Subcutaneous adipose tissue (tissue), 4 donors: ENCODE measurements around the gene SRPRB. TPM values are rescaled to one million over a fixed set of nuclear protein-coding genes. Genes with fewer than 3 reads are reported as not detected.

Experiments
- CTCF ChIP-seq: fragments of 450-650 bp; IDR thresholded peaks from one replicate; pipeline ENCODE4 v1.5.1; 2016; ENCODE audit warnings: low read depth, mild to moderate bottlenecking, control low read depth, antibody characterized with exemption, moderate library complexity
- total RNA-seq, 4 donors: library from RNA; depleted of rRNA; stranded (reverse); fragments of >200 nt; gene quantifications; one replicate each; pipeline ENCODE4 v1.1.0, GENCODE V29; 2016

The SRPRB gene
- total RNA-seq, 4 donors from 2014 or later = 13.7 to 26.9 (median 23.8) TPM

- TF ChIP-seq CTCF = no peak
Observed at GRCh38 chr3:133866141-133866540, 60.5 kb downstream of the SRPRB start.

- TF ChIP-seq CTCF = no peak
Observed at GRCh38 chr3:133868186-133868585, 62.6 kb downstream of the SRPRB start.

- TF ChIP-seq CTCF = no peak
Observed at GRCh38 chr3:133868758-133869475, 63.3 kb downstream of the SRPRB start.

- no peak for TF ChIP-seq CTCF
Observed at GRCh38 chr3:133869586-133869985, 64.0 kb downstream of the SRPRB start.

GRCh38 chr3:133870822-133871221 is 65.2 kb downstream of the SRPRB start:
- no peak for TF ChIP-seq CTCF

Other genes starting within 250 kb of the SRPRB start
- 100 to 1,000 TPM; 157 to 246 (median 176) TPM for gene CDV3, start 232.1 kb upstream of the SRPRB start, total RNA-seq
- 10 to 100 TPM; 26.2 to 35.9 (median 28.5) TPM for gene TOPBP1, start 143.9 kb upstream of the SRPRB start, total RNA-seq
- 100 to 1,000 TPM in 2 of 4 donors, 10 to 100 TPM in 2; 13.9 to 154 (median 67.3) TPM for gene TF, start 59.4 kb upstream of the SRPRB start, total RNA-seq
- 10 to 100 TPM in 1 of 4 donors, 1 to 10 TPM in 3; 5.5 to 14.2 (median 6.1) TPM for gene RAB6B, start 90.1 kb downstream of the SRPRB start, total RNA-seq
- gene SLCO2A1, start 224.1 kb downstream of the SRPRB start, total RNA-seq = 1 to 10 TPM; 2.4 to 7.2 (median 3.1) TPM